Suprapubic skin (tissue), 3 donors: ENCODE measurements around the gene MIB2.

Experiments
- EP300 ChIP-seq: sonication (generic); formaldehyde crosslinking; IDR thresholded peaks from one replicate; pipeline ENCODE4 v1.6.1; 2017; ENCODE audit warnings: antibody characterized with exemption
- POLR2A ChIP-seq, 2 donors: fragments of 450-650 bp; IDR thresholded peaks; one replicate each; pipeline ENCODE4 v1.6.1; 2017; ENCODE audit warnings: antibody characterized with exemption in 2 of 2, mild to moderate bottlenecking in 2 of 2, moderate library complexity in 2 of 2
- TF ChIP-seq, protein P1 (sequence below), 2 donors: fragments of 200-600 bp in 1 of 2; fragments of 450-650 bp in 1 of 2; sonication (generic) in 1 of 2; IDR thresholded peaks; one replicate each; pipeline ENCODE4 v1.5.1; 2016 to 2019; ENCODE audit warnings: antibody characterized with exemption in 2 of 2, mild to moderate bottlenecking in 1 of 2, moderate library complexity in 1 of 2

GRCh38 chr1:1664941-1665814 lies 49.9 kb downstream of the MIB2 start:
- TF ChIP-seq, protein P1, sequence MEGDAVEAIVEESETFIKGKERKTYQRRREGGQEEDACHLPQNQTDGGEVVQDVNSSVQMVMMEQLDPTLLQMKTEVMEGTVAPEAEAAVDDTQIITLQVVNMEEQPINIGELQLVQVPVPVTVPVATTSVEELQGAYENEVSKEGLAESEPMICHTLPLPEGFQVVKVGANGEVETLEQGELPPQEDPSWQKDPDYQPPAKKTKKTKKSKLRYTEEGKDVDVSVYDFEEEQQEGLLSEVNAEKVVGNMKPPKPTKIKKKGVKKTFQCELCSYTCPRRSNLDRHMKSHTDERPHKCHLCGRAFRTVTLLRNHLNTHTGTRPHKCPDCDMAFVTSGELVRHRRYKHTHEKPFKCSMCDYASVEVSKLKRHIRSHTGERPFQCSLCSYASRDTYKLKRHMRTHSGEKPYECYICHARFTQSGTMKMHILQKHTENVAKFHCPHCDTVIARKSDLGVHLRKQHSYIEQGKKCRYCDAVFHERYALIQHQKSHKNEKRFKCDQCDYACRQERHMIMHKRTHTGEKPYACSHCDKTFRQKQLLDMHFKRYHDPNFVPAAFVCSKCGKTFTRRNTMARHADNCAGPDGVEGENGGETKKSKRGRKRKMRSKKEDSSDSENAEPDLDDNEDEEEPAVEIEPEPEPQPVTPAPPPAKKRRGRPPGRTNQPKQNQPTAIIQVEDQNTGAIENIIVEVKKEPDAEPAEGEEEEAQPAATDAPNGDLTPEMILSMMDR (IDR thresholded peaks at IDR 0.05), result no peak
- TF ChIP-seq POLR2A (IDR thresholded peaks at IDR 0.05) (no peak), EP300 (no peak)
